SK-N-SH (cell line): ENCODE data around the gene ULK3. TPM values are rescaled to one million over a fixed set of nuclear protein-coding genes. Genes with fewer than 3 reads are reported as not detected.

Source experiments
- CTCF ChIA-PET: fragments of 300-600, 350-600 bp; formaldehyde crosslinking; extraction: SDS; loops from one replicate; lab custom pipeline; 2021; lab: Yijun Ruan, JAX
- POLR2A ChIA-PET: fragments of 350-600 bp; sonication (Branson Sonifier 250); formaldehyde crosslinking; extraction: SDS; loops from one replicate; lab custom pipeline; 2020; ENCODE audit warnings: antibody characterized with exemption, inconsistent platforms; lab: Yijun Ruan, JAX
- DNase-seq: peaks from one replicate; pipeline ENCODE4 v3.0.0; 2012
- H2AFZ ChIP-seq: fragments of 200-600 bp; sonication (generic); 2 replicates; pipeline ENCODE4 v1.8.1; 2016; ENCODE audit warnings: antibody characterized with exemption, mild to moderate bottlenecking, low read depth
- H3F3A ChIP-seq: fragments of 200-600 bp; sonication (generic); replicated peaks from 2 replicates; pipeline ENCODE3; 2016; ENCODE audit warnings: antibody characterized with exemption, mild to moderate bottlenecking; ENCODE audit not compliant: insufficient read depth
- H3K27ac ChIP-seq, 2 experiments: fragments of 200-500 bp in 1 of 2; fragments of 200-600 bp in 1 of 2; sonication (Bioruptor generic) in 1 of 2; sonication (generic), shearing (Covaris generic) in 1 of 2; 2 replicates each; pipeline versions ENCODE4 v1.5.1 to v1.6.1; 2014 to 2016; ENCODE audit warnings: low read depth in 2 of 2, inconsistent platforms in 1 of 2, low read length in 1 of 2, mild to moderate bottlenecking in 1 of 2, mixed read lengths in 1 of 2
- H3K27me3 ChIP-seq: fragments of 200-600 bp; sonication (generic), shearing (Covaris generic); 2 replicates; pipeline ENCODE4 v1.6.1; 2016; ENCODE audit warnings: mixed run types; ENCODE audit not compliant: insufficient read depth
- H3K36me3 ChIP-seq, 2 experiments: fragments of 200-500 bp in 1 of 2; fragments of 200-600 bp in 1 of 2; sonication (Bioruptor generic) in 1 of 2; sonication (generic) in 1 of 2; replicated peaks in 1 of 2; 2 replicates each; pipeline versions ENCODE3 to v1.5.1; 2014 to 2016; ENCODE audit warnings: low read length in 1 of 2, mild to moderate bottlenecking in 1 of 2; ENCODE audit not compliant: insufficient read depth in 2 of 2, control insufficient read depth in 1 of 2
- H3K4me1 ChIP-seq, 2 experiments: fragments of 200-500 bp in 1 of 2; fragments of 200-600 bp in 1 of 2; sonication (Bioruptor generic) in 1 of 2; sonication (generic), shearing (Covaris generic) in 1 of 2; 2 replicates each; pipeline versions ENCODE4 v1.5.1 to v1.6.1; 2014 to 2016; ENCODE audit warnings: low read depth in 1 of 2, low read length in 1 of 2, mixed run types in 1 of 2; ENCODE audit not compliant: insufficient read depth in 2 of 2, control insufficient read depth in 1 of 2
- H3K4me2 ChIP-seq: fragments of 200-600 bp; sonication (generic), shearing (Covaris generic); 2 replicates; pipeline ENCODE4 v1.6.1; 2017; ENCODE audit warnings: mixed run types
- H3K4me3 ChIP-seq, 2 experiments: fragments of 200-500 bp in 1 of 2; fragments of 200-600 bp in 1 of 2; sonication (Bioruptor generic) in 1 of 2; sonication (generic), shearing (Covaris generic) in 1 of 2; 2 replicates each; pipeline versions ENCODE4 v1.5.1 to v1.8.1; 2014 to 2016; ENCODE audit warnings: low read depth in 2 of 2, inconsistent platforms in 1 of 2, low read length in 1 of 2, mild to moderate bottlenecking in 1 of 2, mixed read lengths in 1 of 2, moderate library complexity in 1 of 2
- H3K79me2 ChIP-seq: fragments of 200-600 bp; sonication (generic); 2 replicates; pipeline ENCODE4 v1.8.1; 2017; ENCODE audit warnings: mild to moderate bottlenecking; ENCODE audit not compliant: insufficient read depth
- H3K9ac ChIP-seq: fragments of 200-600 bp; sonication (generic); 2 replicates; pipeline ENCODE4 v1.6.1; 2017; ENCODE audit warnings: mixed run types
- H3K9me2 ChIP-seq: fragments of 200-600 bp; sonication (generic); 2 replicates; pipeline ENCODE4 v1.6.1; 2017; ENCODE audit warnings: mixed run types
- H3K9me3 ChIP-seq: fragments of 200-600 bp; sonication (generic); 2 replicates; pipeline ENCODE4 v1.6.1; 2017; ENCODE audit warnings: mixed run types, mild to moderate bottlenecking, moderate library complexity
- H4K20me1 ChIP-seq: fragments of 200-600 bp; sonication (generic); 2 replicates; pipeline ENCODE4 v1.6.1; 2017; ENCODE audit warnings: mild to moderate bottlenecking, mixed run types; ENCODE audit not compliant: insufficient read depth
- EZH2phosphoT487 ChIP-seq: fragments of 200-600 bp; sonication (generic); IDR thresholded peaks from 2 replicates; pipeline ENCODE4 v1.6.1; 2017; ENCODE audit warnings: low read depth, mixed run types, mild to moderate bottlenecking, antibody characterized with exemption, moderate library complexity, borderline replicate concordance
- FOXJ3 ChIP-seq: sonication (generic); formaldehyde crosslinking; IDR thresholded peaks from 2 replicates; pipeline ENCODE4 v1.5.1; 2020; ENCODE audit warnings: mild to moderate bottlenecking, missing genetic modification reagents
- JUND ChIP-seq: IDR thresholded peaks from 2 replicates; pipeline ENCODE4 v1.4.0; 2012
- PBX3 ChIP-seq: IDR thresholded peaks from 2 replicates; pipeline ENCODE4; 2012
- POLR2AphosphoS5 ChIP-seq: IDR thresholded peaks from 2 replicates; pipeline ENCODE4 v1.6.1; 2012; ENCODE audit warnings: low read depth, low read length
- RFX5 ChIP-seq: IDR thresholded peaks from 2 replicates; pipeline ENCODE4 v1.6.1; 2012; ENCODE audit warnings: mild to moderate bottlenecking, improper control_type of control experiment, low read length
- SIN3A ChIP-seq: IDR thresholded peaks from 2 replicates; pipeline ENCODE4 v1.6.1; 2012; ENCODE audit warnings: low read depth, mild to moderate bottlenecking, low read length, moderate library complexity, borderline replicate concordance
- TAF1 ChIP-seq: IDR thresholded peaks from 2 replicates; pipeline ENCODE4 v1.6.1; 2012; ENCODE audit warnings: low read depth, mild to moderate bottlenecking, low read length, moderate library complexity, borderline replicate concordance
- USF2 ChIP-seq: fragments of 150-350 bp; IDR thresholded peaks from 2 replicates; pipeline ENCODE4 v1.6.1; 2017; ENCODE audit warnings: antibody characterized with exemption, low read length, low read depth, borderline replicate concordance
- YY1 ChIP-seq: IDR thresholded peaks from 2 replicates; pipeline ENCODE4 v1.4.0; 2012; ENCODE audit warnings: low read depth, mild to moderate bottlenecking
- WGBS: methylation state at CpG from one replicate; pipeline ENCODE4 v1.1.6; 2017; ENCODE audit warnings: low lambda C conversion rate; 5-methylcytosine and 5-hydroxymethylcytosine counted together
- polyA plus RNA-seq, 3 experiments: library from polyadenylated mRNA; depleted of rRNA; stranded (reverse); fragments of >200 nt; gene quantifications; 2 replicates each; pipeline ENCODE4 v1.2.3, GENCODE V29; 2012
- TF ChIP-seq, protein P1 (sequence below): IDR thresholded peaks from 2 replicates; pipeline ENCODE4 v1.4.0; 2012; ENCODE audit warnings: low read depth, borderline replicate concordance

Gene ULK3
- polyA plus RNA-seq, 1 of the 3 experiments (the other 2 are of a cell fraction) = 41.3 TPM

- no peak overlapping the region for H3K4me3 ChIP-seq
- no peak overlapping the region for H3K27ac ChIP-seq
- H3K79me2 ChIP-seq = no peaks in the 10 kb centered on the region
- 50% methylated on average over 8 of the region's 10 CpGs for WGBS
- CTCF ChIA-PET = interaction anchor here (1.0 to 10.2 kb wide), 8 partner anchors 9 to 191 kb away, joined by 4 to 82 read pairs (median 9); no protein-coding TSS in a partner anchor
- peaks cover 0 to 20% of the 10 kb centered on the region in 2 experiments; a peak in 1 of 4 replicates for H3K4me1 ChIP-seq
- no peaks in the 10 kb centered on the region for H3K9me2 ChIP-seq
- no peaks in the 10 kb centered on the region for H3K9me3 ChIP-seq
- DNase-seq = no peak
- TF ChIP-seq POLR2AphosphoS5 (no peak), EZH2phosphoT487 (no peak), PBX3 (no peak), SIN3A (no peak), USF2 (no peak), YY1 (no peak), JUND (no peak), FOXJ3 (no peak), TAF1 (no peak)
- TF ChIP-seq, protein P1, sequence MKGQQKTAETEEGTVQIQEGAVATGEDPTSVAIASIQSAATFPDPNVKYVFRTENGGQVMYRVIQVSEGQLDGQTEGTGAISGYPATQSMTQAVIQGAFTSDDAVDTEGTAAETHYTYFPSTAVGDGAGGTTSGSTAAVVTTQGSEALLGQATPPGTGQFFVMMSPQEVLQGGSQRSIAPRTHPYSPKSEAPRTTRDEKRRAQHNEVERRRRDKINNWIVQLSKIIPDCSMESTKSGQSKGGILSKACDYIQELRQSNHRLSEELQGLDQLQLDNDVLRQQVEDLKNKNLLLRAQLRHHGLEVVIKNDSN = no peak
- no peaks in the 10 kb centered on the region for H4K20me1 ChIP-seq
- no peak overlapping the region for H3K9ac ChIP-seq
- POLR2A ChIA-PET = no interaction called here
- no peaks in the 10 kb centered on the region for H3K36me3 ChIP-seq
- no peaks in the 10 kb centered on the region for H3F3A ChIP-seq
- H2AFZ ChIP-seq = no peak overlapping the region
- H3K4me2 ChIP-seq = no peak overlapping the region
- peaks cover 24% of the 10 kb centered on the region; the same call in 1 of the 2 replicates for H3K27me3 ChIP-seq
Measured at GRCh38 chr15:74825866-74826265, 17.1 kb downstream of the ULK3 start.

GRCh38 chr15:74824976-74825375 is 18.0 kb downstream of the ULK3 start:
- POLR2A ChIA-PET = no interaction called here
- WGBS = 36% methylated on average over 7 of the region's 7 CpGs

More at GRCh38 chr15:74824976-74825375, 18.0 kb downstream of the ULK3 start:
- Histone ChIP-seq H3K79me2 (no peaks in the 10 kb centered on the region), H3F3A (no peaks in the 10 kb centered on the region), H3K4me1 (peaks cover 0 to 19% of the 10 kb centered on the region in 2 experiments; a peak in 1 of 4 replicates)
- TF ChIP-seq POLR2AphosphoS5 (no peak), SIN3A (no peak), RFX5 (no peak)
- TF ChIP-seq, all 33 proteins: peak for 0
- no peak for DNase-seq
- CTCF ChIA-PET = interaction anchor here (1.0 to 10.2 kb wide), 7 partner anchors 8 to 126 kb away, joined by 4 to 82 read pairs (median 7); partner anchors contain the start of gene CSK
- no peaks in the 10 kb centered on the region for H4K20me1 ChIP-seq
- no peak overlapping the region for H3K9ac ChIP-seq
- H3K9me3 ChIP-seq = no peaks in the 10 kb centered on the region
- no peak overlapping the region for H3K27ac ChIP-seq
- peaks cover 24% of the 10 kb centered on the region; the same call in 1 of the 2 replicates for H3K27me3 ChIP-seq
- H3K9me2 ChIP-seq = no peaks in the 10 kb centered on the region
- H3K36me3 ChIP-seq = no peaks in the 10 kb centered on the region
- H3K4me2 ChIP-seq = no peak overlapping the region
- H3K4me3 ChIP-seq = no peak overlapping the region
- no peak overlapping the region for H2AFZ ChIP-seq
